Omental fat pad (tissue), 4 donors: Measurements from ENCODE around the gene CDK10. TPM values are rescaled to one million over a fixed set of nuclear protein-coding genes. Genes with fewer than 3 reads are reported as not detected.

ENCODE experiments used
- ATAC-seq: fragments of 150-250 bp; one replicate; pipeline ENCODE4 v1.9.1; 2016; ENCODE audit warnings: mild to moderate bottlenecking, moderate library complexity; ENCODE audit not compliant: low FRiP score
- DNase-seq: peaks from one replicate; pipeline ENCODE4 v3.0.0-alpha.2; 2019; ENCODE audit warnings: low spot score
- total RNA-seq, 4 donors: library from RNA; depleted of rRNA; stranded (reverse); fragments of >200 nt; gene quantifications; one replicate each; pipeline ENCODE4 v1.1.0, GENCODE V29; 2016
- TF ChIP-seq, protein P1 (sequence below), 3 donors: fragments of 450-650 bp; IDR thresholded peaks; one replicate each; pipeline ENCODE4 v1.5.1; 2016 to 2017; ENCODE audit warnings: antibody characterized with exemption in 3 of 3, mild to moderate bottlenecking in 3 of 3, moderate library complexity in 2 of 3

Gene CDK10
- total RNA-seq, 4 donors from 2014 or later, result 32.1 to 46.8 (median 38.3) TPM

DNA sequence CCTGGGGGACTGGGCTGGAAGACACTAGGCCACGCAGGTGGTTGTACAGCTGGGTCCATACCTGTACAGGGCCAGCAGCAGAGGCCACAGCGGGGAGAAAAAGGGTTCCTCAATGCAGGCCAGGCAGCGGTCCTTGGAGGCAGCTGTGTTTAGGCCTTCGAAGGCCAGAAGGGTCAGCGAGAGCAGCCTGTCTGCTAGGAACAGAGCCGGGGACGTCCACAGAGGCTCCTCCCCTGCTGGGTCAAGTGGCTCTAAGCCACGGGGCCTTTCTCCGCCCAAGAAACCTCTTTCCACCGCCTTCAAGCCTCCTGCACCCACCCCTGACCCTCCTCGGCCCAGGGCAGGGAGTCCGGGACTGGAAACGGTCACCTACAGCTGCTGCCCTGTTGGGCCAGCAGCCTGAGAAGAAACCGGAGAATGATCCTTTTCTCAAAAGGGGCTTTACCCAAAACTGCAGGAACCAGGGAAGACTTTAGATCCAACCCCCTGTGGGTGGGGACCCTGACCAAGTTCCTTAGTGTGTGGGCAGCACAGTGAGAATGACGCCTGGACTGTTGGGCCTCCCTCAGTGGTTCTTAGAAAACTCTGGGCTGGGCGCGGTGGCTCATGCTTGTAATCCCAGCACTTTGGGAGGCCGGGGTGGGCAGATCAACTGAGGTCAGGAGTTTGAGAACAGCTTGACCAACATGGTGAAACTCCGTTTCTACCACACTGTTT lies 23.4 kb downstream of the CDK10 start:
- TF ChIP-seq, protein P1, sequence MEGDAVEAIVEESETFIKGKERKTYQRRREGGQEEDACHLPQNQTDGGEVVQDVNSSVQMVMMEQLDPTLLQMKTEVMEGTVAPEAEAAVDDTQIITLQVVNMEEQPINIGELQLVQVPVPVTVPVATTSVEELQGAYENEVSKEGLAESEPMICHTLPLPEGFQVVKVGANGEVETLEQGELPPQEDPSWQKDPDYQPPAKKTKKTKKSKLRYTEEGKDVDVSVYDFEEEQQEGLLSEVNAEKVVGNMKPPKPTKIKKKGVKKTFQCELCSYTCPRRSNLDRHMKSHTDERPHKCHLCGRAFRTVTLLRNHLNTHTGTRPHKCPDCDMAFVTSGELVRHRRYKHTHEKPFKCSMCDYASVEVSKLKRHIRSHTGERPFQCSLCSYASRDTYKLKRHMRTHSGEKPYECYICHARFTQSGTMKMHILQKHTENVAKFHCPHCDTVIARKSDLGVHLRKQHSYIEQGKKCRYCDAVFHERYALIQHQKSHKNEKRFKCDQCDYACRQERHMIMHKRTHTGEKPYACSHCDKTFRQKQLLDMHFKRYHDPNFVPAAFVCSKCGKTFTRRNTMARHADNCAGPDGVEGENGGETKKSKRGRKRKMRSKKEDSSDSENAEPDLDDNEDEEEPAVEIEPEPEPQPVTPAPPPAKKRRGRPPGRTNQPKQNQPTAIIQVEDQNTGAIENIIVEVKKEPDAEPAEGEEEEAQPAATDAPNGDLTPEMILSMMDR (IDR thresholded peaks at IDR 0.05), result no peak
- DNase-seq (no peak), ATAC-seq (no peak)

DNA sequence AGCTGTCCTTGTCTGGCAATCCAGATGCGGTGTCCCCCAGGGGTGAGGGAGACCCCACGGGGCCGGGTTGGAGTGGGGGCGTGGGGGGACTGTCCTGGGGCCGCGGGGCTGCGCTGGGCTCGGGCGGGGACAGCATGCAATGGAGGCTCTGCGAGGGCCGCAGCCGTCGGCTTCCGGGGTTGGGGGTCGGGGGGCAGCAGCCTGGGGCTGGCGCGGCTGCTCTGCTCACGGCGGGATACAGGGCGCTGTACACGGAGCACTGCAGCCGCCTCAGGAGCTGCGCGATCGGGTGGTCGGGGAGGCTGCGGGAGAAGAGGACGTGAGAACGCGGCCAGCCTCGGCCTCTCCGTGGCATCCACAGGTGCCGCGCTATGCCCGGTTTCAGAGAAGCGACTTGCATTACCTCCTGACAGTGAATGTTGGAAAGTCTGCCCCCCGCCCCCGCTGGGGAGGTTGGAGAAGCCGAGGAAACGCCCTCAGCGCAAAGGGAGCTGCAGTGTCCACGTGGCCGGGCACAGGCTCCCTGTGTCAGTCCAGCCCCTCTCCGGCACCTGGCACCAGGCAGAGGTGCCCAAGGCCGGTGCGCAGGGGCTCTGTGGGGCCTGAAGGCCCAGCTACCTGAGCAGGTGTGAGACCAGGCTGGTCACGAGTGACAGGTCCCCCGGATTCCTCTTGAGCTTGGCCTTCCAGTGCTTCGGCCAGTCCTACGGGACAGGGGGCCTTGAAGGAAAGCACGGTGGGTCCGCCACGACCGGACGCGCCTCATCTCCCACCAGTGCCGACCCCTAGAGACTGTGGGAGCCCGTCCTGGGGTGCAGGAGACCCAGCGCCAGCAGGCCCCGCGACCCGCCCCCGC lies 24.4 kb downstream of the CDK10 start:
- TF ChIP-seq, protein P1 (IDR thresholded peaks at IDR 0.05), result no peak
- ATAC-seq, result no peak
- DNase-seq, result no peak

DNA sequence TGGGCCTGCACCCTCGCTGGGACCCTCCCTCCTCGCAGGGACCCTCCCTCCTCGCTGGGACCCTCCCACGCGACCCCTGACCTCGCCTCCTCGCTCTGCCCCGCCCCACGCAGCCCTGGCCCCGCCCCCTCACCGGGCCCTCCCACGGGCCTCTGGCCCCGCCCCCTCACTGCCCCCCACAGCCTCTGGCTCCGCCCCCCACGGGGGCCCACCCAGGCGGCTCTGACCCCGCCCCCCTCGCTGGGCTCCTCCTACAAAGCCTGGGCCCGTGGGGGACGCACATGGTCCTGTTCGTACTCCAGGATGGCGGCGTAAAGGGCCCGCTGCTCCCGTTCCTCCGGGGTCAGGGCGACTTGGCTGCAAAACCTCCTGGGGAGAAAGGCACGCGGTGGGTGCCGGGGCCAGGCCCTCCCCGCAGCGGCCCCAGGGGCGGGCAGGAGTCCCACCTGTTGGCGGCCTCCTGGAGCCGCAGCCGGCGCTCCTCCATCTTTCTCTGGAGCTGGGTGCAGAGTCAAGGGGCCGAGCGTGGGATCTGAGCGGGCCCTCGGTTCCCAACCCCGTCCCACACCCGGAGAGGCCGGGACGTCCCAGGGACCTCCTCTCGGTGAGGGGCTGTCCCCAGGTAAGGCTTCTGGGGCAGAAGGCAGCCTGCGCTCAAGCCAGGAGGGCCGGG lies 25.2 kb downstream of the CDK10 start:
- ATAC-seq (peak; percentile 45), DNase-seq (no peak)
- TF ChIP-seq, protein P1 (IDR thresholded peaks at IDR 0.05), result no peak

DNA sequence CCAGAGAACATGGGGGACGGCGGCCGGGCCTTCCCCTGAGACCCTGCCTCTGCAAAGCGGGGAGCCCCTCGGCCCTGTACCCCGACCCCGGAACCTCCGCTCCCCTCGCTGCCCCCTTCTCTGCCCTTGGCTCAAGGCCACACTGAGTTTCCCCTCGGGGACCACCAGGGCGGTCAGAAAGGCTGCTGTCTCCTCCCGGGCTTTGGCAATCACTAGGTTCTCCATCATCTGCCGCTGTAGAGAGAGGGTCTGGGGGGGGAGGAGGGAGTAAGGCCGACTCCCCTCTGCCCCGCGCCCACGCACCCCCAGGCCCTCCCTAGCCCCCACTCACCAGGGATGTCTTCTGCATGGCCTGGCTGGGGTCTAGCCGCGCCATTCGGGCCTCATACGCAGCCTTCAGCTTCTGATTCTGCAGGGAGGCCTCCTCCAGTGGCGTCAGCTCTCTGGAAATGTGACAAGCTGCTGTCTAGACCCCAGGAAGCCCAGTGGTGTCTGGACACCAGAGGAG lies 25.8 kb downstream of the CDK10 start:
- TF ChIP-seq, protein P1 (IDR thresholded peaks at IDR 0.05), result no peak
- DNase-seq, result no peak
- ATAC-seq, result no peak

DNA sequence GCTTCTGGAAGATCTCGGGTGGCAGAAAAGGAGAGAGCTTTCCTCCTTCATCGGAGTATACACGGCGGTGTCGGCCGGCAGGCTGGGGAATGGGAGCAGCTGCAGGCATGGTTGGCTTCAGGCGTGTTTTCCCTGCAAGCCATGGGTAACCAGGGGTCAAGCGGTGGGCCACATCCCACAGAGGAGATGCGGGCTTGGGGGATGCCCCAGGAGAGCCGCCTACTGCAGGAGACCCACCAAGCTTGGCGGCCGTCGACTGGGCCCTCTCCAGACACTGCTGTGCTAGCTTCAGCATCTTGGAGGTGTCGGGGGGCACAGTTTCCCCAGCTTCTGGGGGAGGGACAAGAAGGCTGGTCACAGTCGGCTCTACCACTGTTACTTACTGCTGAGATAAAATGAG lies 30.0 kb downstream of the CDK10 start:
- no peak for ATAC-seq
- TF ChIP-seq, protein P1 (IDR thresholded peaks at IDR 0.05), result no peak
- DNase-seq, result no peak

DNA sequence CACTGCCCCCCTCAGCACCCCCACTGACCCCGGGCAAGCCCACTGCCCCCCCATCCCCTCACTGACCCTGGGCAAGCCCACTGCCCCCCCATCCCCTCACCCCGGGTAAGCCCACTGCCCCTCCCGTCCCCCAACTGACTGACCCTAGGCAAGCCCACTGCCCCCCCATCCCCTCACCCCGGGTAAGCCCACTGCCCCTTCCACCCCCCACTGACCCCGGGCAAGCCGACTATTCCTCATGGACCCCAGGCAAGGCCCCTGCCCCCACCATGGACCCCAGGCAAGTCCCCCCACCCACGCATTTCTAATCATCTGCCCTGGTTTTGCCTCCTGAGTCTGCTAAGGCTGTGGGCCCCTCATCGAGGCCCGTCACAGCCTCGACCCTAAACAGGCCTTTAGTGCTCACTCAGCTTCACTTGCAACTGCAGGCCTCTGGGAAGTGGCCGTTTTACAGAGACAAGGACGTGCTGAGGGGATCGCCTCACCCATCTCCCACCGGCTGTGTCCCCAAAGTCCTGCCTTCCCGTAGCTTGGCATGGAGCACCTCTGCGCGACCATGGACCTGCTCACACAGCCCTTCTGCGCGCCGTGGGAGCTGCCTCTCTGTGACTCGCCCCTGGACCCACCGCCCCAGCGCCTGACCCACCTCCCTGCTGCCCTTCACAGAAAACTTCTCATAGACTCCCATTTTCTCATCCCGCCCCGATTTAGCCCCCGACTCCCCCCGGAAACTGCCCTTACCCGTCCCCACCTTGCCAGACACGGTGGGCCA lies 30.6 kb downstream of the CDK10 start:
- no peak for ATAC-seq
- TF ChIP-seq, protein P1 (IDR thresholded peaks at IDR 0.05), result no peak

More for the DNA sequence above, 30.6 kb downstream of the CDK10 start:
- DNase-seq, result no peak
